Activated CD8-positive, alpha-beta T cell treated with anti-CD3 and anti-CD28 coated beads for 36 hours (primary cell): Measurements from ENCODE around the gene F2. TPM values are rescaled to one million over a fixed set of nuclear protein-coding genes. Genes with fewer than 3 reads are reported as not detected.
"Not testable (repeated sequence)": the region's sequence is repeated elsewhere in the genome, so short reads cannot be mapped to it uniquely, and the experiment has no call there.

Source experiments
- ATAC-seq: fragments of 200-7000 bp; cut with Tn5 transposase; one replicate; pipeline ENCODE4 v1.10.0; 2021; ENCODE audit warnings: mild to moderate bottlenecking, moderate library complexity
- CTCF ChIA-PET: fragments of 350-600 bp; sonication (Branson Sonifier 250); formaldehyde crosslinking; loops from one replicate; lab custom pipeline; 2021; ENCODE audit warnings: antibody characterized with exemption; lab: Charles Lee
- POLR2A ChIA-PET: fragments of 350-600 bp; sonication (Branson Sonifier 250); formaldehyde crosslinking; loops from one replicate; lab custom pipeline; 2021; ENCODE audit warnings: antibody characterized with exemption; lab: Charles Lee
- DNase-seq: peaks from one replicate; pipeline ENCODE4 v3.0.0-alpha.2; 2020
- H3K27ac Mint-ChIP-seq: one replicate; pipeline ENCODE4 v1.8.0; 2021; ENCODE audit warnings: mild to moderate bottlenecking, mixed read lengths
- H3K27me3 Mint-ChIP-seq: one replicate; pipeline ENCODE4 v1.8.0; 2021; ENCODE audit warnings: mixed read lengths
- H3K36me3 Mint-ChIP-seq: one replicate; pipeline ENCODE4 v1.8.0; 2021; ENCODE audit warnings: low read depth, mixed read lengths
- H3K4me1 Mint-ChIP-seq: one replicate; pipeline ENCODE4 v1.8.0; 2021; ENCODE audit warnings: low read depth, mixed read lengths
- H3K4me3 Mint-ChIP-seq: one replicate; pipeline ENCODE4 v1.8.0; 2021; ENCODE audit warnings: mild to moderate bottlenecking, moderate library complexity, mixed read lengths
- H3K9me3 Mint-ChIP-seq: one replicate; pipeline ENCODE4 v1.8.0; 2021; ENCODE audit warnings: mixed read lengths
- CTCF ChIP-seq: fragments of 200-600 bp; IDR thresholded peaks from one replicate; pipeline ENCODE4 v1.8.0; 2022; ENCODE audit warnings: antibody characterized with exemption, mild to moderate bottlenecking
- intact Hi-C: fragments of 100-400 bp; cut with micrococcal nuclease; formaldehyde crosslinking; loops from one replicate; pipeline ENCODE4 v1.10.0; 2022
- total RNA-seq, 2 experiments: library from RNA; stranded (reverse); gene quantifications; one replicate each; pipeline ENCODE4 v1.2.3, GENCODE V29; 2021

The F2 gene
- total RNA-seq, 2 experiments from 2014 or later, result not detected

- intact Hi-C loops, result no loop called here
- DNase-seq (no peak), ATAC-seq (no peak)
- POLR2A ChIA-PET, result interaction anchor here (0.6 to 2.2 kb wide), 10 partner anchors 8 to 141 kb away, joined by 3 to 15 read pairs (median 5); partner anchors contain the start of gene ATG13
- H3K27ac Mint-ChIP-seq, result peak overlapping the region; percentile 99
- TF ChIP-seq CTCF, result no peak
- peaks cover 42% of the 10 kb centered on the region for H3K4me1 Mint-ChIP-seq
- CTCF ChIA-PET, result interaction anchor here (0.6 to 1.6 kb wide), 7 partner anchors 12 to 878 kb away, joined by 3 to 5 read pairs (median 3); no protein-coding TSS in a partner anchor
- peak overlapping the region; percentile 97 for H3K4me3 Mint-ChIP-seq
- H3K27me3 Mint-ChIP-seq, result no peaks in the 10 kb centered on the region
- peaks cover 32% of the 10 kb centered on the region for H3K36me3 Mint-ChIP-seq
- H3K9me3 Mint-ChIP-seq, result no peaks in the 10 kb centered on the region
Observed at GRCh38 chr11:46701078-46701654, 17.8 kb upstream of the F2 start.

- POLR2A ChIA-PET, result interaction anchor here (1.0 to 1.2 kb wide), 2 partner anchors 14 to 172 kb away, joined by 3 read pairs; partner anchors contain the start of gene F2
- Mint-ChIP-seq H3K4me1 (peaks cover 19% of the 10 kb centered on the region), H3K36me3 (peaks cover 29% of the 10 kb centered on the region), H3K27me3 (no peaks in the 10 kb centered on the region), H3K9me3 (no peaks in the 10 kb centered on the region), H3K4me3 (no peak overlapping the region), H3K27ac (no peak overlapping the region)
- CTCF ChIA-PET, result no interaction called here
- no peak for DNase-seq
- ATAC-seq, result no peak
- intact Hi-C loops, result no loop called here
- TF ChIP-seq CTCF, result no peak
Observed at GRCh38 chr11:46705070-46705688, 13.8 kb upstream of the F2 start.

- H3K4me1 Mint-ChIP-seq, result peaks cover 13% of the 10 kb centered on the region
- DNase-seq (no peak), ATAC-seq (no peak)
- intact Hi-C loops, result no loop called here
- H3K27me3 Mint-ChIP-seq, result no peaks in the 10 kb centered on the region
- H3K9me3 Mint-ChIP-seq, result no peaks in the 10 kb centered on the region
- TF ChIP-seq CTCF, result no peak
- ChIA-PET POLR2A (interaction anchor here (1.1 to 1.3 kb wide), 2 partner anchors 17 to 19 kb away, joined by 3 read pairs; no protein-coding TSS in a partner anchor), CTCF (no interaction called here)
- no peak overlapping the region for H3K27ac Mint-ChIP-seq
- no peak overlapping the region for H3K4me3 Mint-ChIP-seq
- peaks cover 22% of the 10 kb centered on the region for H3K36me3 Mint-ChIP-seq
Observed at GRCh38 chr11:46706886-46707285, 12.1 kb upstream of the F2 start.

DNA sequence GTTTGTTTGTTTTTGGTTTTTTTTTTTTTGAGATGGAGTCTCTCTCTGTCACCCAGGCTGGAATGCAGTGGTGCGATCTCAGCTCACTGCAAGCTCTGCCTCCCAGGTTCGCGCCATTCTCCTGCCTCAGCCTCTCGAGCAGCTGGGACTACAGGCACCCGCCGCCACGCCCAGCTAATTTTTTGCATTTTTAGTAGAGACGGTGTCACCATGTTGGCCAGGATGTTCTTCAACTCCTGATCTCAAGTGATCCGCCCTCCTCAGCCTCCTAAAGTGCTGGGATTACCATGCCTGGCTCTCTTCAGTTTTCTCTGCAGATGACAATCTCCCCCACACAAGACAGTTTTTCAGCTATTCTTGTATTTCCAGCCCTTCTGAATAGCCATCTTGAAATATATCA, 9.7 kb upstream of the F2 start:
- DNase-seq, H3K9me3 Mint-ChIP-seq, H3K4me3 Mint-ChIP-seq, CTCF ChIA-PET, H3K27ac Mint-ChIP-seq, H3K4me1 Mint-ChIP-seq, H3K36me3 Mint-ChIP-seq, intact Hi-C loops, ATAC-seq, H3K27me3 Mint-ChIP-seq: not testable (repeated sequence)
- POLR2A ChIA-PET, result interaction anchor here (1.5 kb wide), 1 partner anchor 9 kb away, joined by 3 read pairs; the partner anchor contains the start of genes ARHGAP1 and ZNF408

DNA sequence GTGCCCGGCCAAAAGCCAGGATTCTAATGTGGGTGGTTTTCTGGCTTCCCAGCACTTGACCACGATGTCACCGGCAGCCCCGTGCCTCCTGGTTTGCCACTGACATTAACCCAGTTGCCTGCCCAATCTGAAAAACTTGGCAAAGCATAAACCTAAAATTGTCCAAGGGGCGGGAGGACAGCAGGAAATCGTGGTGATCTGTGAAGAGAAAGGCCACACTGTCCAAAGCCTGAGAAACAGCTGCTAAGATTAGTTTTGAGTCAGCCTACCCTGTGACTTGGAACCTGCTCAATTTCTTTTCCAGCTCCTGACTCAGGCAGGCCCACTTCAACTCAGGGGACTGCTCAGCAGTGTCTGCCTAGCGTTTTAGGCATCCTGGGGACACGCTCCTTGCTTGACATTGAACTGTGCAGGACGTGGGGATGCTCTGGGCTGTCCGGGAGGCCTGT, 8.2 kb upstream of the F2 start:
- no peak for TF ChIP-seq CTCF
- H3K4me1 Mint-ChIP-seq, result no peaks in the 10 kb centered on the region
- intact Hi-C loops, result no loop called here
- H3K4me3 Mint-ChIP-seq, result no peak overlapping the region
- ChIA-PET POLR2A (interaction anchor here (0.9 kb wide), 1 partner anchor 10 kb away, joined by 3 read pairs; the partner anchor contains the start of gene ZNF408), CTCF (no interaction called here)
- ATAC-seq (no peak), DNase-seq (no peak)
- no peaks in the 10 kb centered on the region for H3K27me3 Mint-ChIP-seq
- no peaks in the 10 kb centered on the region for H3K9me3 Mint-ChIP-seq
- no peak overlapping the region for H3K27ac Mint-ChIP-seq
- no peaks in the 10 kb centered on the region for H3K36me3 Mint-ChIP-seq
